ENCODE data around the gene TTBK1. TPM values are rescaled to one million over a fixed set of nuclear protein-coding genes. Genes with fewer than 3 reads are reported as not detected.

TTBK1 gene
- 0.10 TPM for total RNA-seq

- no peak for DNase-seq
Measured at GRCh38 chr6:43242908-43243663, at the start of gene TTBK1. TTBK1 (plus strand) TSS chr6:43243481; CDS start chr6:43246661, 3,180 bp downstream.

GRCh38 chr6:43193929-43194328 lies 49.4 kb upstream of the TTBK1 start:
- DNase-seq = no peak

- DNase-seq = no peak
Measured at GRCh38 chr6:43196337-43196736, 46.9 kb upstream of the TTBK1 start.

GRCh38 chr6:43199912-43200311 lies 43.4 kb upstream of the TTBK1 start:
- DNase-seq = no peak

GRCh38 chr6:43200541-43200940 lies 42.7 kb upstream of the TTBK1 start:
- no peak for DNase-seq

GRCh38 chr6:43202451-43202850 lies 40.8 kb upstream of the TTBK1 start:
- no peak for DNase-seq

GRCh38 chr6:43203029-43203717 lies 40.1 kb upstream of the TTBK1 start:
- DNase-seq = no peak

GRCh38 chr6:43203718-43204095 lies 39.6 kb upstream of the TTBK1 start:
- no peak for DNase-seq

- no peak for DNase-seq
Measured at GRCh38 chr6:43204271-43205105, 38.8 kb upstream of the TTBK1 start.

- DNase-seq = no peak
Measured at GRCh38 chr6:43205849-43206248, 37.4 kb upstream of the TTBK1 start.

- DNase-seq = no peak
Measured at GRCh38 chr6:43207286-43207685, 36.0 kb upstream of the TTBK1 start.

GRCh38 chr6:43211955-43212354 lies 31.3 kb upstream of the TTBK1 start:
- no peak for DNase-seq

GRCh38 chr6:43213431-43213830 lies 29.9 kb upstream of the TTBK1 start:
- DNase-seq = no peak

- DNase-seq = no peak
Measured at GRCh38 chr6:43215066-43215465, 28.2 kb upstream of the TTBK1 start.

- no peak for DNase-seq
Measured at GRCh38 chr6:43216200-43216599, 27.1 kb upstream of the TTBK1 start.

- DNase-seq = no peak
Measured at GRCh38 chr6:43217351-43217750, 25.9 kb upstream of the TTBK1 start.

GRCh38 chr6:43219119-43219518 lies 24.2 kb upstream of the TTBK1 start:
- DNase-seq = no peak

GRCh38 chr6:43219814-43220213 lies 23.5 kb upstream of the TTBK1 start:
- no peak for DNase-seq

- DNase-seq = no peak
Measured at GRCh38 chr6:43220439-43220951, 22.8 kb upstream of the TTBK1 start.

- DNase-seq = no peak
Measured at GRCh38 chr6:43221046-43221972, 22.0 kb upstream of the TTBK1 start.

- DNase-seq = no peak
Measured at GRCh38 chr6:43222418-43223059, 20.7 kb upstream of the TTBK1 start.

All from skin of body (tissue), 2 donors.